ENCODE measurements around the gene ST6GAL1.

The ST6GAL1 gene

DNA sequence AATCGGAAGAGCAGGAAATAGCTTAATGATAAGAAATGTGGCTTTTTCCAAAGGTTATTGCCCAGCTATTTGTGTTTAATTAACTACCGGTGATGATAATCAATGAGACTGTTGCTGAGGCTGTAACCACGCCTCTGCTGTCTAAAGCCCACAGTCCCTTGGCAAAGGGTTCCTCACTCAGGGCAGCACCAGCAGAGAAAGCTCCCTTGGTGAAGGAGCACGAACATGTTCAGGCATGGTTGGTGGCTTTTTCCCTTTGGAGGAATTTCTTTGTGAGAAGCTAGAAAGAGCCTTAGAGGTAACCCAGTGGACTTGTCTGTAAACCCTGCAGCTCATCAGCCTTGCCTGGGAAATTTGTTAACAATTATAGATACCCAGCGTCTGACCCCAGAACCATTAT, 7.5 kb upstream of the ST6GAL1 start:
- H3K27ac ChIP-seq (ENCODE audit: low read length), result no peak overlapping the region
- no peak overlapping the region for H3K9ac ChIP-seq (ENCODE audit: low read depth, low read length)
- no peaks in the 10 kb centered on the region for H3K9me3 ChIP-seq (ENCODE audit: insufficient read depth, low read length, severe bottlenecking)
- H3K4me3 ChIP-seq (ENCODE audit: low read depth in 1 of 2, low read length in 2 of 2), result no peak overlapping the region
- no peak for DNase-seq
- no peak for TF ChIP-seq CTCF (IDR thresholded peaks at IDR 0.05; ENCODE audit: borderline replicate concordance, extremely low read depth, low read length, poor library complexity, severe bottlenecking)
- no peak for TF ChIP-seq EZH2 (IDR thresholded peaks at IDR 0.05; ENCODE audit: borderline replicate concordance, low read depth, low read length, severe bottlenecking)
- no peaks in the 10 kb centered on the region for H3K79me2 ChIP-seq (ENCODE audit: insufficient read depth, low read length)
- ATAC-seq (ENCODE audit: insufficient read depth, low read depth), result no peak
- H3K4me1 ChIP-seq (ENCODE audit: insufficient read depth, low read length), result no peaks in the 10 kb centered on the region
- H3K27me3 ChIP-seq (ENCODE audit: insufficient read depth, low read length, poor library complexity), result peaks cover 7% of the 10 kb centered on the region
- H3K36me3 ChIP-seq (ENCODE audit: insufficient read depth, low read length), result no peaks in the 10 kb centered on the region
- H4K20me1 ChIP-seq (ENCODE audit: insufficient read depth, low read length), result no peaks in the 10 kb centered on the region
- no peak overlapping the region for H2AFZ ChIP-seq (ENCODE audit: low read depth, low read length)
- H3K4me2 ChIP-seq (ENCODE audit: insufficient read depth, low read length), result no peak overlapping the region

- ATAC-seq (ENCODE audit: insufficient read depth, low read depth) (no peak), DNase-seq (no peak)
- peaks cover 7% of the 10 kb centered on the region for H3K27me3 ChIP-seq (ENCODE audit: insufficient read depth, low read length, poor library complexity)
- H3K9ac ChIP-seq (ENCODE audit: low read depth, low read length), result no peak overlapping the region
- H3K79me2 ChIP-seq (ENCODE audit: insufficient read depth, low read length), result no peaks in the 10 kb centered on the region
- H3K4me2 ChIP-seq (ENCODE audit: insufficient read depth, low read length), result no peak overlapping the region
- no peaks in the 10 kb centered on the region for H3K36me3 ChIP-seq (ENCODE audit: insufficient read depth, low read length)
- H3K27ac ChIP-seq (ENCODE audit: low read length), result no peak overlapping the region
- no peak overlapping the region for H2AFZ ChIP-seq (ENCODE audit: low read depth, low read length)
- H3K9me3 ChIP-seq (ENCODE audit: insufficient read depth, low read length, severe bottlenecking), result no peaks in the 10 kb centered on the region
- no peak overlapping the region for H3K4me3 ChIP-seq (ENCODE audit: low read depth in 1 of 2, low read length in 2 of 2)
- H4K20me1 ChIP-seq (ENCODE audit: insufficient read depth, low read length), result no peaks in the 10 kb centered on the region
- no peak for TF ChIP-seq EZH2 (IDR thresholded peaks at IDR 0.05; ENCODE audit: borderline replicate concordance, low read depth, low read length, severe bottlenecking)
- no peak for TF ChIP-seq CTCF (IDR thresholded peaks at IDR 0.05; ENCODE audit: borderline replicate concordance, extremely low read depth, low read length, poor library complexity, severe bottlenecking)
- H3K4me1 ChIP-seq (ENCODE audit: insufficient read depth, low read length), result no peaks in the 10 kb centered on the region
Observed at GRCh38 chr3:186923241-186923640, 7.1 kb upstream of the ST6GAL1 start.

- Histone ChIP-seq H3K9ac (ENCODE audit: low read depth, low read length) (no peak overlapping the region), H3K36me3 (ENCODE audit: insufficient read depth, low read length) (no peaks in the 10 kb centered on the region)
Observed at GRCh38 chr3:186925826-186926225, 4.5 kb upstream of the ST6GAL1 start.

More at GRCh38 chr3:186925826-186926225, 4.5 kb upstream of the ST6GAL1 start:
- H2AFZ ChIP-seq (ENCODE audit: low read depth, low read length), result no peak overlapping the region
- no peak overlapping the region for H3K27ac ChIP-seq (ENCODE audit: low read length)
- H4K20me1 ChIP-seq (ENCODE audit: insufficient read depth, low read length), result 0 out of 2 replicates have a peak, but pooled peaks cover 2% of the 10 kb centered on the region
- H3K4me1 ChIP-seq (ENCODE audit: insufficient read depth, low read length), result no peaks in the 10 kb centered on the region
- H3K27me3 ChIP-seq (ENCODE audit: insufficient read depth, low read length, poor library complexity), result peaks cover 20% of the 10 kb centered on the region
- DNase-seq, result no peak
- TF ChIP-seq CTCF (IDR thresholded peaks at IDR 0.05; ENCODE audit: borderline replicate concordance, extremely low read depth, low read length, poor library complexity, severe bottlenecking), result no peak
- TF ChIP-seq EZH2 (IDR thresholded peaks at IDR 0.05; ENCODE audit: borderline replicate concordance, low read depth, low read length, severe bottlenecking), result no peak
- no peak overlapping the region for H3K4me3 ChIP-seq (ENCODE audit: low read depth in 1 of 2, low read length in 2 of 2)
- H3K9me3 ChIP-seq (ENCODE audit: insufficient read depth, low read length, severe bottlenecking), result no peaks in the 10 kb centered on the region
- H3K79me2 ChIP-seq (ENCODE audit: insufficient read depth, low read length), result no peaks in the 10 kb centered on the region
- no peak for ATAC-seq (ENCODE audit: insufficient read depth, low read depth)
- no peak overlapping the region for H3K4me2 ChIP-seq (ENCODE audit: insufficient read depth, low read length)

Measured in DND-41 (cell line).